Mononuclear cell (primary cell): ENCODE data around the gene RGS3. TPM values are rescaled to one million over a fixed set of nuclear protein-coding genes. Genes with fewer than 3 reads are reported as not detected.

Experiments used
- H3K27me3 ChIP-seq: 2 replicates; pipeline ENCODE4 v1.6.0; 2011; ENCODE audit warnings: low read length, control low read depth; ENCODE audit not compliant: insufficient read depth
- H3K4me1 ChIP-seq: 2 replicates; pipeline ENCODE4 v1.5.1; 2011; ENCODE audit warnings: mild to moderate bottlenecking, low read length, control low read depth; ENCODE audit not compliant: insufficient read depth
- H3K4me3 ChIP-seq: 2 replicates; pipeline ENCODE4 v1.5.1; 2011; ENCODE audit warnings: mild to moderate bottlenecking, low read length, moderate library complexity
- H3K9me3 ChIP-seq: 2 replicates; pipeline ENCODE4 v1.5.1; 2011; ENCODE audit warnings: low read depth, mild to moderate bottlenecking, control low read depth, low read length
- total RNA-seq: library from RNA; depleted of rRNA; stranded (reverse); fragments of >200 nt; gene quantifications from one replicate; pipeline ENCODE4 v1.2.3, GENCODE V29; 2012

The RGS3 gene
- total RNA-seq, 1 donor = 15.4 TPM

GRCh38 chr9:113522858-113523257 is 59.3 kb downstream of the RGS3 start:
- Histone ChIP-seq H3K4me3 (no peak overlapping the region), H3K27me3 (no peaks in the 10 kb centered on the region), H3K4me1 (peaks cover 65% of the 10 kb centered on the region), H3K9me3 (no peaks in the 10 kb centered on the region)

- no peak overlapping the region for H3K4me3 ChIP-seq
These were observed 60.1 kb downstream of the RGS3 start for GRCh38 chr9:113523421-113524141.

GRCh38 chr9:113524468-113524867 is 60.9 kb downstream of the RGS3 start:
- Histone ChIP-seq H3K4me3 (no peak overlapping the region), H3K27me3 (no peaks in the 10 kb centered on the region), H3K4me1 (peaks cover 61% of the 10 kb centered on the region), H3K9me3 (no peaks in the 10 kb centered on the region)

More at GRCh38 chr9:113523421-113524141, 60.1 kb downstream of the RGS3 start:
- Histone ChIP-seq H3K27me3 (no peaks in the 10 kb centered on the region), H3K4me1 (peaks cover 61% of the 10 kb centered on the region), H3K9me3 (no peaks in the 10 kb centered on the region)

GRCh38 chr9:113525205-113525604 is 61.7 kb downstream of the RGS3 start:
- Histone ChIP-seq H3K27me3 (no peaks in the 10 kb centered on the region), H3K4me3 (no peak overlapping the region), H3K4me1 (peaks cover 54% of the 10 kb centered on the region), H3K9me3 (no peaks in the 10 kb centered on the region)

- Histone ChIP-seq H3K4me3 (no peak overlapping the region), H3K27me3 (no peaks in the 10 kb centered on the region), H3K4me1 (peaks cover 49% of the 10 kb centered on the region), H3K9me3 (no peaks in the 10 kb centered on the region)
These were observed 62.3 kb downstream of the RGS3 start for GRCh38 chr9:113525831-113526230.

GRCh38 chr9:113526231-113526746 is 62.8 kb downstream of the RGS3 start:
- H3K4me1 ChIP-seq = peaks cover 46% of the 10 kb centered on the region
- no peaks in the 10 kb centered on the region for H3K9me3 ChIP-seq
- H3K27me3 ChIP-seq = no peaks in the 10 kb centered on the region
- no peak overlapping the region for H3K4me3 ChIP-seq

- Histone ChIP-seq H3K4me3 (no peak overlapping the region), H3K27me3 (no peaks in the 10 kb centered on the region), H3K4me1 (peaks cover 46% of the 10 kb centered on the region), H3K9me3 (no peaks in the 10 kb centered on the region)
These were observed 63.3 kb downstream of the RGS3 start for GRCh38 chr9:113526841-113527240.

GRCh38 chr9:113528088-113528487 is 64.6 kb downstream of the RGS3 start:
- no peak overlapping the region for H3K4me3 ChIP-seq
- H3K4me1 ChIP-seq = peaks cover 36% of the 10 kb centered on the region

GRCh38 chr9:113528811-113529210 is 65.3 kb downstream of the RGS3 start:
- H3K9me3 ChIP-seq = no peaks in the 10 kb centered on the region
- no peak overlapping the region for H3K4me3 ChIP-seq
- H3K4me1 ChIP-seq = peaks cover 29% of the 10 kb centered on the region
- H3K27me3 ChIP-seq = no peaks in the 10 kb centered on the region

More at GRCh38 chr9:113528088-113528487, 64.6 kb downstream of the RGS3 start:
- no peaks in the 10 kb centered on the region for H3K27me3 ChIP-seq
- H3K9me3 ChIP-seq = no peaks in the 10 kb centered on the region

GRCh38 chr9:113529336-113530009 is 65.9 kb downstream of the RGS3 start:
- H3K4me3 ChIP-seq = no peak overlapping the region
- H3K4me1 ChIP-seq = peaks cover 23% of the 10 kb centered on the region
- no peaks in the 10 kb centered on the region for H3K27me3 ChIP-seq
- no peaks in the 10 kb centered on the region for H3K9me3 ChIP-seq

- Histone ChIP-seq H3K27me3 (no peaks in the 10 kb centered on the region), H3K4me1 (peaks cover 16% of the 10 kb centered on the region), H3K9me3 (no peaks in the 10 kb centered on the region), H3K4me3 (no peak overlapping the region)
These were observed 66.6 kb downstream of the RGS3 start for GRCh38 chr9:113530022-113530635.

GRCh38 chr9:113530942-113531341 is 67.4 kb downstream of the RGS3 start:
- no peaks in the 10 kb centered on the region for H3K9me3 ChIP-seq
- peaks cover 8% of the 10 kb centered on the region for H3K4me1 ChIP-seq
- no peaks in the 10 kb centered on the region for H3K27me3 ChIP-seq
- H3K4me3 ChIP-seq = no peak overlapping the region

GRCh38 chr9:113531919-113532808 is 68.6 kb downstream of the RGS3 start:
- Histone ChIP-seq H3K4me1 (no peaks in the 10 kb centered on the region), H3K27me3 (no peaks in the 10 kb centered on the region)

GRCh38 chr9:113532809-113533190 is 69.3 kb downstream of the RGS3 start:
- no peaks in the 10 kb centered on the region for H3K9me3 ChIP-seq
- H3K27me3 ChIP-seq = no peaks in the 10 kb centered on the region
- no peak overlapping the region for H3K4me3 ChIP-seq
- H3K4me1 ChIP-seq = no peaks in the 10 kb centered on the region

More at GRCh38 chr9:113531919-113532808, 68.6 kb downstream of the RGS3 start:
- H3K9me3 ChIP-seq = no peaks in the 10 kb centered on the region
- no peak overlapping the region for H3K4me3 ChIP-seq
